Panc1 (cell line): ENCODE data around the gene PRPF38B. TPM values are rescaled to one million over a fixed set of nuclear protein-coding genes. Genes with fewer than 3 reads are reported as not detected.

ENCODE experiments used
- ATAC-seq: fragments of 200-7000 bp; cut with Tn5 transposase; 2 replicates; pipeline ENCODE4 v1.9.1; 2020; ENCODE audit warnings: mild to moderate bottlenecking, moderate library complexity
- BruUV-seq: library from RNA; stranded (reverse); fragments of 400-500 nt; replicated peaks from 2 replicates; lab custom pipeline; 2021; lab: Mats Ljungman, UMichigan
- CTCF ChIA-PET: fragments of 300-600 bp; sonication (Branson Sonifier 250); formaldehyde crosslinking; loops from one replicate; lab custom pipeline; 2022; ENCODE audit warnings: antibody characterized with exemption; lab: Charles Lee
- POLR2A ChIA-PET: fragments of 300-600 bp; sonication (Branson Sonifier 250); formaldehyde crosslinking; loops from one replicate; lab custom pipeline; 2022; ENCODE audit warnings: antibody characterized with exemption; lab: Charles Lee
- DNase-seq: peaks from one replicate; pipeline ENCODE4 v3.0.0-alpha.2; 2010; ENCODE audit warnings: low read depth, low spot score
- H3K27ac ChIP-seq: 2 replicates; pipeline ENCODE4 v1.5.1; 2011; ENCODE audit warnings: mild to moderate bottlenecking, low read length, inconsistent platforms
- H3K27me3 ChIP-seq: fragments of 200-500 bp; sonication (Bioruptor generic); 2 replicates; pipeline ENCODE4 v1.6.0; 2014; ENCODE audit warnings: low read length, inconsistent platforms; ENCODE audit not compliant: control insufficient read depth, insufficient read depth
- H3K36me3 ChIP-seq: fragments of 200-500 bp; sonication (Bioruptor generic); 2 replicates; pipeline ENCODE4 v1.5.1; 2014; ENCODE audit warnings: inconsistent platforms, mild to moderate bottlenecking, low read length, moderate library complexity; ENCODE audit not compliant: control insufficient read depth, insufficient read depth
- H3K4me1 ChIP-seq: 2 replicates; pipeline ENCODE4 v1.5.1; 2011; ENCODE audit warnings: inconsistent platforms, mild to moderate bottlenecking, low read length, moderate library complexity; ENCODE audit not compliant: control insufficient read depth, insufficient read depth
- H3K4me3 ChIP-seq, 2 experiments: 2 replicates each; pipeline ENCODE4 v1.5.1; 2011 to 2012; ENCODE audit warnings: low read depth in 2 of 2, low read length in 2 of 2, mild to moderate bottlenecking in 2 of 2, inconsistent platforms in 1 of 2, moderate library complexity in 1 of 2
- H3K9me3 ChIP-seq: fragments of 200-500 bp; sonication (Bioruptor generic); 2 replicates; pipeline ENCODE4 v1.5.1; 2014; ENCODE audit warnings: low read depth, mild to moderate bottlenecking, inconsistent platforms, low read length, moderate library complexity; ENCODE audit not compliant: control insufficient read depth, insufficient read depth
- CTCF ChIP-seq: fragments of 450-650 bp; IDR thresholded peaks from 2 replicates; pipeline ENCODE4 v1.5.1; 2017; ENCODE audit warnings: mild to moderate bottlenecking
- POLR2AphosphoS5 ChIP-seq: IDR thresholded peaks from 2 replicates; pipeline ENCODE4 v1.6.1; 2012; ENCODE audit warnings: mild to moderate bottlenecking, low read depth, low read length, moderate library complexity
- REST ChIP-seq, 2 experiments: IDR thresholded peaks; 2 replicates each; pipeline ENCODE4 v1.6.1; 2011 to 2012; ENCODE audit warnings: low read depth in 2 of 2, control low read depth in 1 of 2, low read length in 1 of 2, mild to moderate bottlenecking in 1 of 2, moderate library complexity in 1 of 2; ENCODE audit not compliant: insufficient read depth in 1 of 2
- SIN3A ChIP-seq: IDR thresholded peaks from 2 replicates; pipeline ENCODE4 v1.6.1; 2012; ENCODE audit warnings: low read depth, mild to moderate bottlenecking, low read length, moderate library complexity, borderline replicate concordance; ENCODE audit not compliant: insufficient read depth
- TCF7L2 ChIP-seq: IDR thresholded peaks from 2 replicates; pipeline ENCODE4 v1.6.1; 2011; ENCODE audit warnings: mild to moderate bottlenecking, low read depth, low read length, inconsistent platforms
- in situ Hi-C: cut with HindIII; loops from 2 replicates; pipeline ENCODE4 v1.10.0; 2016; ENCODE audit warnings: low sequenced_read_pairs, low pct_unique_long_range_greater_than_20kb
- intact Hi-C: fragments of 100-400 bp; cut with micrococcal nuclease; formaldehyde crosslinking; loops from one replicate; pipeline ENCODE4 v1.10.0; 2022; ENCODE audit not compliant: unreplicated experiment
- total RNA-seq: library from RNA; stranded (reverse); gene quantifications from one replicate; pipeline ENCODE4 v1.2.1, GENCODE V29; 2021; ENCODE audit not compliant: unreplicated experiment

The PRPF38B gene
- total RNA-seq, 1 experiment from 2014 or later, result 31.7 TPM

DNA sequence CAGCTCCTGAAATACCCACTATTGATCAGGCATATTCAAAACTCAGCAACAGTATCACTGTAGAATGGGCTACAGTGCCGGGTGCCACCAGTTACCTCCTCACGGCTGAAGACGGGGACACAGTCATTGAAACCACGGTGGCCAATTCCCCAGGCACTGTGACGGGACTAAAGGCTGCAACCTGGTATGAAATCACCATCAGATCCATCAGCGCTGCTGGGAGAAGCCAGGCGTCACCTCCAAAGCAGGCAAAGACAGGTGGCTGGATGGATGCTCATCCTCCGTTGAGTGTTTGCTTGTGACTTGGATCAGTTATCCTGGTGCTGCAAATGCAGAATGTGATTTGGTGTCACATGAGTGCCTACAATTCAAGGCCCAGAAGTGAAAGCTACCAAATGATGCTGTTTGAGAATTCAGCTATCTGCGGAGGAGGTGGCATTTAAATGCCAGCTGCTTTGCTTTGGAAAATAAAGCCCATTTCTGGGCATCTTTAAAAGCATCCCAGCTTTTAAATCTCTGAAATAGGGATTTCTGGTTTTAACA is 25.7 kb downstream of the PRPF38B start:
- DNase-seq, result no peak

GRCh38 chr1:108718927-108719655 is 27.0 kb downstream of the PRPF38B start:
- ATAC-seq (no peak), DNase-seq (no peak)
- Histone ChIP-seq H3K36me3 (no peaks in the 10 kb centered on the region), H3K9me3 (no peaks in the 10 kb centered on the region), H3K4me3 (no peak overlapping the region), H3K27ac (no peak overlapping the region), H3K4me1 (no peaks in the 10 kb centered on the region), H3K27me3 (no peaks in the 10 kb centered on the region)
- no TSS peak for BruUV-seq
- CTCF ChIA-PET, result interaction anchor here (0.7 kb wide), 1 partner anchor 214 kb away, joined by 3 read pairs; no protein-coding TSS in a partner anchor
- intact Hi-C loops, result no loop called here
- TF ChIP-seq CTCF (no peak), TCF7L2 (no peak), REST (IDR thresholded peaks at IDR 0.05; ENCODE audit: insufficient read depth in 1 of 2, low read depth in 2 of 2, low read length in 1 of 2) (no peak), SIN3A (no peak), POLR2AphosphoS5 (no peak)
- POLR2A ChIA-PET, result interaction anchor here (0.9 kb wide), 1 partner anchor 27 kb away, joined by 3 read pairs; the partner anchor contains the start of gene PRPF38B
- in situ Hi-C loops, result no loop called here

More for the DNA sequence above, 25.7 kb downstream of the PRPF38B start:
- intact Hi-C loops (no loop called here), in situ Hi-C loops (no loop called here)
- Histone ChIP-seq H3K9me3 (no peaks in the 10 kb centered on the region), H3K36me3 (no peaks in the 10 kb centered on the region), H3K27ac (no peak overlapping the region), H3K4me3 (no peak overlapping the region), H3K27me3 (no peaks in the 10 kb centered on the region), H3K4me1 (no peaks in the 10 kb centered on the region)
- no TSS peak for BruUV-seq
- ChIA-PET CTCF (no interaction called here), POLR2A (no interaction called here)
- no peak for ATAC-seq
- TF ChIP-seq REST (IDR thresholded peaks at IDR 0.05; ENCODE audit: insufficient read depth in 1 of 2, low read depth in 2 of 2, low read length in 1 of 2), result no peak
- TF ChIP-seq SIN3A, result no peak
- TF ChIP-seq TCF7L2, result no peak
